H9 (cell line): ENCODE results near the gene SIKE1. TPM values are rescaled to one million over a fixed set of nuclear protein-coding genes. Genes with fewer than 3 reads are reported as not detected.

Experiments
- DNase-seq: peaks from one replicate; pipeline ENCODE4 v3.0.0-alpha.2; 2017
- H2AFZ ChIP-seq: one replicate; pipeline ENCODE4 v1.6.1; 2013; ENCODE audit warnings: mild to moderate bottlenecking, low read length, control low read depth, moderate library complexity
- H2AK5ac ChIP-seq: 2 replicates; pipeline ENCODE4 v1.6.1; 2013; ENCODE audit warnings: low read length, control low read depth, mixed read lengths; ENCODE audit not compliant: insufficient read length
- H2BK120ac ChIP-seq: one replicate; pipeline ENCODE4 v1.6.1; 2013; ENCODE audit warnings: low read depth, mild to moderate bottlenecking, low read length, control low read depth, inconsistent platforms; ENCODE audit not compliant: poor library complexity, severe bottlenecking
- H2BK12ac ChIP-seq: 2 replicates; pipeline ENCODE4 v1.6.1; 2013; ENCODE audit warnings: low read length, control low read depth, mixed read lengths, low read depth; ENCODE audit not compliant: insufficient read length
- H2BK15ac ChIP-seq: 2 replicates; pipeline ENCODE4 v1.6.1; 2013; ENCODE audit warnings: low read depth, low read length, control low read depth
- H2BK20ac ChIP-seq: one replicate; pipeline ENCODE4 v1.6.1; 2013; ENCODE audit warnings: low read depth, mild to moderate bottlenecking, low read length, control low read depth, inconsistent platforms; ENCODE audit not compliant: poor library complexity, severe bottlenecking
- H2BK5ac ChIP-seq: 2 replicates; pipeline ENCODE4 v1.6.1; 2013; ENCODE audit warnings: low read length, control low read depth, mixed read lengths; ENCODE audit not compliant: insufficient read length
- H3K14ac ChIP-seq: 2 replicates; pipeline ENCODE4 v1.6.1; 2013; ENCODE audit warnings: low read length, control low read depth; ENCODE audit not compliant: insufficient read depth
- H3K18ac ChIP-seq: 2 replicates; pipeline ENCODE4 v1.6.1; 2013; ENCODE audit warnings: low read depth, mild to moderate bottlenecking, mixed read lengths, low read length, control low read depth; ENCODE audit not compliant: insufficient read length
- H3K23ac ChIP-seq: 2 replicates; pipeline ENCODE4 v1.6.1; 2013; ENCODE audit warnings: low read length, control low read depth, mixed read lengths, low read depth; ENCODE audit not compliant: insufficient read length
- H3K23me2 ChIP-seq: 2 replicates; pipeline ENCODE4 v1.6.1; 2013; ENCODE audit warnings: low read depth, mild to moderate bottlenecking, mixed read lengths, low read length, control low read depth; ENCODE audit not compliant: insufficient read length, poor library complexity, severe bottlenecking
- H3K27ac ChIP-seq: 2 replicates; pipeline ENCODE4 v1.5.1; 2013; ENCODE audit warnings: low read length, control low read depth, mixed read lengths, low read depth; ENCODE audit not compliant: insufficient read length
- H3K27me3 ChIP-seq: 2 replicates; pipeline ENCODE4 v1.6.1; 2013; ENCODE audit warnings: low read length, control low read depth, inconsistent platforms; ENCODE audit not compliant: insufficient read depth
- H3K4ac ChIP-seq: 2 replicates; pipeline ENCODE4 v1.6.1; 2013; ENCODE audit warnings: low read depth, mild to moderate bottlenecking, control low read depth, inconsistent platforms, low read length, moderate library complexity
- H3K4me1 ChIP-seq: 2 replicates; pipeline ENCODE4 v1.6.1; 2013; ENCODE audit warnings: low read length, control low read depth, inconsistent platforms; ENCODE audit not compliant: insufficient read depth
- H3K4me2 ChIP-seq: 2 replicates; pipeline ENCODE4 v1.6.1; 2013; ENCODE audit warnings: low read length, control low read depth, mixed read lengths; ENCODE audit not compliant: insufficient read length, insufficient read depth
- H3K56ac ChIP-seq: 2 replicates; pipeline ENCODE4 v1.6.1; 2013; ENCODE audit warnings: low read depth, mild to moderate bottlenecking, mixed read lengths, low read length, control low read depth; ENCODE audit not compliant: insufficient read length
- H3K79me1 ChIP-seq: 2 replicates; pipeline ENCODE4 v1.6.1; 2013; ENCODE audit warnings: low read depth, mild to moderate bottlenecking, moderate library complexity, low read length, control low read depth, inconsistent platforms; ENCODE audit not compliant: insufficient read depth, poor library complexity, severe bottlenecking
- H3K79me2 ChIP-seq: 2 replicates; pipeline ENCODE4 v1.6.1; 2013; ENCODE audit warnings: low read length, control low read depth, inconsistent platforms; ENCODE audit not compliant: insufficient read depth
- H3K9ac ChIP-seq: 2 replicates; pipeline ENCODE4 v1.6.1; 2013; ENCODE audit warnings: low read length, control low read depth, mixed read lengths; ENCODE audit not compliant: insufficient read length; ENCODE audit errors: extremely low read depth
- H3K9me3 ChIP-seq: one replicate; pipeline ENCODE4 v1.6.1; 2013; ENCODE audit warnings: low read depth, low read length, inconsistent platforms; ENCODE audit not compliant: control insufficient read depth
- H3T11ph ChIP-seq: one replicate; pipeline ENCODE4 v1.6.1; 2013; ENCODE audit warnings: mild to moderate bottlenecking, low read length, control low read depth, inconsistent platforms
- H4K20me1 ChIP-seq: one replicate; pipeline ENCODE4 v1.6.1; 2013; ENCODE audit not compliant: control insufficient read depth, insufficient read length, insufficient read depth
- H4K5ac ChIP-seq: 2 replicates; pipeline ENCODE4 v1.6.1; 2013; ENCODE audit warnings: low read depth, mild to moderate bottlenecking, mixed read lengths, low read length, control low read depth; ENCODE audit not compliant: insufficient read length
- H4K8ac ChIP-seq: replicated peaks from 2 replicates; pipeline ENCODE4 v1.6.1; 2013; ENCODE audit warnings: low read length, control low read depth, mixed read lengths, low read depth; ENCODE audit not compliant: insufficient read length
- H4K91ac ChIP-seq: 2 replicates; pipeline ENCODE4 v1.6.1; 2013; ENCODE audit warnings: low read depth, mild to moderate bottlenecking, moderate library complexity, mixed read lengths, low read length, control low read depth; ENCODE audit not compliant: insufficient read length
- H3K27ac Mint-ChIP-seq, 3 experiments: 2 replicates in 2 of 3; 3 replicates in 1 of 3; pipeline ENCODE4 v1.8.0; 2020 to 2021; ENCODE audit warnings: mixed read lengths in 3 of 3, mild to moderate bottlenecking in 1 of 3, moderate library complexity in 1 of 3
- H3K27me3 Mint-ChIP-seq: 2 replicates; pipeline ENCODE4 v1.8.0; 2021; ENCODE audit warnings: low read depth, mild to moderate bottlenecking, moderate library complexity, mixed read lengths
- H3K36me3 Mint-ChIP-seq, 3 experiments: 2 replicates in 2 of 3; 3 replicates in 1 of 3; pipeline ENCODE4 v1.8.0; 2020 to 2021; ENCODE audit warnings: low read depth in 3 of 3, mixed read lengths in 3 of 3; ENCODE audit not compliant: insufficient read depth in 1 of 3
- H3K4me1 Mint-ChIP-seq, 2 experiments: 2 replicates each; pipeline ENCODE4 v1.8.0; 2020; ENCODE audit warnings: mixed read lengths in 2 of 2
- H3K4me3 Mint-ChIP-seq, 2 experiments: 2 replicates in 1 of 2; 3 replicates in 1 of 2; pipeline ENCODE4 v1.8.0; 2020 to 2021; ENCODE audit warnings: mild to moderate bottlenecking in 2 of 2, mixed read lengths in 2 of 2, moderate library complexity in 1 of 2
- H3K9me3 Mint-ChIP-seq, 2 experiments: 2 replicates in 1 of 2; 3 replicates in 1 of 2; pipeline ENCODE4 v1.8.0; 2020; ENCODE audit warnings: mild to moderate bottlenecking in 2 of 2, mixed read lengths in 2 of 2, moderate library complexity in 1 of 2
- CTCF ChIP-seq: fragments of 200-600 bp; sonication (generic); conservative IDR thresholded peaks from 3 replicates; pipeline ENCODE4 v1.8.0; 2021; ENCODE audit warnings: antibody characterized with exemption, mild to moderate bottlenecking
- WGBS: extraction: QIAGEN DNeasy Blood & Tissue Kit; methylation state at CpG from one replicate; pipeline ENCODE4 v1.1.7; 2013; ENCODE audit warnings: missing lambda C conversion rate, low lambda C conversion rate, mixed read lengths; ENCODE audit not compliant: insufficient read length; ENCODE audit errors: extremely low coverage; 5-methylcytosine and 5-hydroxymethylcytosine counted together
- total RNA-seq: library from RNA; stranded (reverse); gene quantifications from 2 replicates; pipeline ENCODE4 v1.2.1, GENCODE V29; 2021

SIKE1 gene
- total RNA-seq, 1 experiment from 2014 or later = 75.3 TPM

- Histone ChIP-seq H3K79me2 (peaks cover 36% of the 10 kb centered on the region), H2BK20ac (no peak overlapping the region), H2BK5ac (no peak overlapping the region), H3K56ac (no peak overlapping the region), H2AK5ac (no peak overlapping the region), H3K9me3 (no peaks in the 10 kb centered on the region), H3K14ac (no peak overlapping the region), H4K8ac (no peak overlapping the region), H3K79me1 (no peaks in the 10 kb centered on the region), H2BK12ac (no peak overlapping the region), H3K27me3 (no peaks in the 10 kb centered on the region), H3K23me2 (peaks cover 3% of the 10 kb centered on the region), H4K20me1 (no peaks in the 10 kb centered on the region), H3K4me2 (peak overlapping the region; percentile 12), H3K18ac (no peak overlapping the region), H4K91ac (no peak overlapping the region), H3K23ac (no peak overlapping the region), H3K27ac (peak overlapping the region; percentile 4), H2BK120ac (no peak overlapping the region), H3K4me1 (peaks cover 9% of the 10 kb centered on the region; the same call in 1 of the 2 replicates), H4K5ac (no peak overlapping the region), H2BK15ac (no peak overlapping the region), H2AFZ (peak overlapping the region; percentile 26), H3T11ph (no peak overlapping the region), H3K9ac (peak overlapping the region; percentile 13), H3K4ac (no peak overlapping the region)
- H3K4me1 Mint-ChIP-seq = peaks cover 32 to 42% of the 10 kb centered on the region in 2 experiments
- peaks cover 1% of the 10 kb centered on the region; the same call in 1 of the 2 replicates for H3K27me3 Mint-ChIP-seq
- no peak for DNase-seq
- peak overlapping the region; percentile 100 for H3K27ac Mint-ChIP-seq
- peaks cover 12 to 33% (median 26%) of the 10 kb centered on the region in 3 experiments for H3K36me3 Mint-ChIP-seq
- no CpG with 5 or more reads among the region's 6 CpGs for WGBS
- peaks cover 0 to 1% of the 10 kb centered on the region in 2 experiments; a peak in 3 of 5 replicates for H3K9me3 Mint-ChIP-seq
- H3K4me3 Mint-ChIP-seq = peak overlapping the region; percentile 100
- peak; percentile 7; the same call in 1 of the 3 replicates for TF ChIP-seq CTCF
Observed at GRCh38 chr1:114758256-114758832, 22.1 kb downstream of the SIKE1 start.
